ENCODE results near the gene SLC25A45.
A peak's percentile ranks its signal among the peaks of the same experiment; 100 is the strongest.
"Not testable (repeated sequence)": the region's sequence is repeated elsewhere in the genome, so short reads cannot be mapped to it uniquely, and the experiment has no call there.

Gene SLC25A45

GRCh38 chr11:65362966-65363365, 19.5 kb downstream of the SLC25A45 start:
- no peak for DNase-seq (ENCODE audit: low read depth, low spot score)

GRCh38 chr11:65362320-65362931, 20.0 kb downstream of the SLC25A45 start:
- DNase-seq (ENCODE audit: low read depth, low spot score) = no peak

DNA sequence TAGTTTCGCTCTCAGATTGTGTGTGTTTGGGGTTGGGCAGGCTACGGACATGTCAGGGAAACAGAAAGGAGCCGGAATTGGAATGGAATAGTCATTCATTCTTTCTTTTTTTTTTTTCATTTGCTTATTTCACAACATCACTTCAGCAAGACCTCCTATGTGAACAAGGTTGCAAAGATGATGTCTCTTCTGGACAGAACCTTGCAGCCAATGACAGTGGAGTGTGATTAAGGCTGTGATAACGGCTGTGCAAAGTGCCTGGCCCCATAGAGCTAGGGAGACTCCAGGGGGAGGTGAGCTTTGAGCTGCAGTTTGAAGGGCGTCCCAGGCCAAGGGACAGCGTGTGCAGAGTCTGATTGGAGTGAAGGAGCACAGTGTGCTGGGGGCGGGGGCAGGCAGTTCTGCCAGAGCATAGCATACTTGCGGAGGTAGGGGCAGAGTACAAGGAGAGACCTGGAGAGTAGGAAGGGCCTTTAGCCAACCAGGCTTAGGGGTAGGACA, 24.5 kb downstream of the SLC25A45 start:
- DNase-seq (ENCODE audit: low read depth, low spot score) = no peak

DNA sequence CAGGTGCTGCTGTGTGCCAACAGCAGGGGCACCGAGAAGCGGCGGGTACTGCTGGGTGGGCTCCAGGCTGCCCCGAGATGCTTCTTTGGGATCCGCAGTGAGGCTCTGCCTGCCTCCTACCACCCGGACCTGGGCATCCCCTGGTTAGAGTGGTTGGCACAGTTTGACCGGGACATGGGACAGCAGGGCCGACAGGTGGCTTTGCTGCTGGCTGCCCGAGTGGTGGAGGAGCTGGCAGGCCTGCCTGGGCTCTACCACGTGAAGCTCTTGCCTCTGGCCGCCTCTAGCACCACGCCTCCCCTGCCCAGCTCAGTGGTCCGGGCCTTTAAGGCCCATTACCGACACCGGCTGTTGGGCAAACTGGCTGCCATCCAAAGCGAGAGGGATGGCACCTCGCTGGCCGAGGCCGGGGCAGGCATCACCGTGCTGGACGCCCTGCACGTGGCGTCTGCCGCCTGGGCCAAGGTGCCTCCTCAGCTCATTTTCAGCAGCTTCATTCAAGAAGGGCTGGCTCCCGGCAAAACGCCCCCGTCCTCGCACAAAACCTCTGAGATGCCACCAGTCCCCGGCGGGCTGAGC, 26.0 kb downstream of the SLC25A45 start:
- no peak for DNase-seq (ENCODE audit: low read depth, low spot score)

- DNase-seq (ENCODE audit: low read depth, low spot score) = no peak
Observed at GRCh38 chr11:65355776-65356393, 26.6 kb downstream of the SLC25A45 start.

GRCh38 chr11:65355013-65355775, 27.3 kb downstream of the SLC25A45 start:
- DNase-seq (ENCODE audit: low read depth, low spot score) = no peak

DNA sequence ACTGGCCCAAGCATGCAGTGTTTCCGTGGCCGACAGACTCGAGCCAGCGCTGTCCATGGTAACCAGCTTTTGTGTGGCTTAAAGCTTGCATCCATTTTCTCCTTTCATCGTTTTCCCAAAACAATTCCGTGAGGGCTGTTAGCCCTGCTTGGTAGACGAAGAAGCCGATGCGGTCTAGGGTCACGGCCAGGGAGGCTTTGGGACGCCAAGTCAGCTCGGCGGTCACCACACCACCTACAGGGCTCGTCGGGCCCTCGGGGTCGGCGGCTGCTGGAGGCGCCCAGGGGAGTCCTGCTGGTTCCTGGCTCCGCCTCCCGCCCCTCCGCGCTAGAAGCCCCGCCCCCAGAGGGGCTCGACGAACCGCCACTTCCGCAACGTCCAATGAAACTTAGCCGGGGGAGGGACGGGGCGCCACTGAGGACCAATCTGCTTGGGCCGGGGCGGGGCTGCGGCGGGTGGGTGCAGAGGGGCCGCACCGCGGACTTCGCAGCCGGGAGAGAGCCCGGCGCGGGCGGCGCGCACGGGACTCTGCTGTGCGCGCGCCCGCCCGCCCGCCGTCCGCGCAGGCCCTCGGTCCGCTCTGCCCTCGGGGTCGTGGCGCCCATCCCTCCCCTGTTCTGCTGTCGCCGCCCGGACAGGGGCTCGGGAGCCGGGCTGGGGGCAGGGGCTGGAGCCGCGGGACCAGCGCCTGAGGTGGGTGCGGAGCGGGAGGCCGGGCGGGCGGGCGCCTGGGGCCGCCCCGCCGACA, 28.0 kb downstream of the SLC25A45 start, which contains the start of gene TIGD3:
Gene TIGD3 (plus strand): TSS at position 487 of the 748 bp plus-strand sequence. CDS start 1,058 bp downstream, outside the sequence.
- peak; percentile 69 for DNase-seq (ENCODE audit: low read depth, low spot score)

GRCh38 chr11:65353900-65354264, 28.6 kb downstream of the SLC25A45 start:
- DNase-seq (ENCODE audit: low read depth, low spot score) = no peak

- no peak for DNase-seq (ENCODE audit: low read depth, low spot score)
Observed at GRCh38 chr11:65353376-65353775, 29.1 kb downstream of the SLC25A45 start.

DNA sequence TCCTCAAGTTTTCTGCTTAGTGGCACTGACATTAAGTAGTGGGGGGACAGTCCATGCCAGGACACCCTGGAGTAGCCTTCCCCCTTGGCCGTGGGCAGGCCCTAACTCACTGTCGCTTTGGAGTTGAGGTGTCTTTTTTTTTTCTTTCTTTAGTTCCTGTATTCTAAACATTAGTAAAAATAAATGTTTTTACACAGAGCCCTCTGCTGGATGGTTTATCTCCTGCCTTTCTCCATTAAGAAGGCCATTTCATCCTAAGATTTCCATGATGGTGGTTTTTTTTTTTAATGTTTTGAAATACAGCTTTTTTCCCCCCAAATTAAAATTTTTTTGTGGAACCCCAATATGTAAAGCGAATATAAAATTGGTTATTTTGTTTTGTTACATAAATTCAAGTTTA, 29.7 kb downstream of the SLC25A45 start:
- DNase-seq (ENCODE audit: low read depth, low spot score) = no peak

DNA sequence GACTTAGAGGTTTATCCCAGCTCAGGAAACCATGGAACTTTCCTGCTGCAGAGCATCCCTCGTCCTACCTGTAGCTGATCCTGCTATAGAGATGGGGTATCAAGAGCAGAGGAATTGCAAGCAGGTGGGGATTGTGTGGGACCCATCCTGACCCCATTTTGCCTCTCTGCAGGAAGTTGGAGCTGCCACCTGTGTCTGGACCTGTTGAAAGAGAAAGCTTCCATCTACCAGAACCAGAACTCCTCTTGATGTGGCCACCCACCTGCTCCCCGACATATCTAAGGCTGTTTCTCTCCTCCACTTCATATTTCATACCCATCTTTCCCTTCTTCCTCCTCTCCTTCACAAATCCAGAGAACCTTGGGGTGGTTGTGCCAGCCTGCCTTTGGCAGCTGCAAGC, 30.9 kb downstream of the SLC25A45 start:
- DNase-seq (ENCODE audit: low read depth, low spot score) = no peak

GRCh38 chr11:65341856-65342255, 40.6 kb downstream of the SLC25A45 start:
- DNase-seq (ENCODE audit: low read depth, low spot score) = no peak

DNA sequence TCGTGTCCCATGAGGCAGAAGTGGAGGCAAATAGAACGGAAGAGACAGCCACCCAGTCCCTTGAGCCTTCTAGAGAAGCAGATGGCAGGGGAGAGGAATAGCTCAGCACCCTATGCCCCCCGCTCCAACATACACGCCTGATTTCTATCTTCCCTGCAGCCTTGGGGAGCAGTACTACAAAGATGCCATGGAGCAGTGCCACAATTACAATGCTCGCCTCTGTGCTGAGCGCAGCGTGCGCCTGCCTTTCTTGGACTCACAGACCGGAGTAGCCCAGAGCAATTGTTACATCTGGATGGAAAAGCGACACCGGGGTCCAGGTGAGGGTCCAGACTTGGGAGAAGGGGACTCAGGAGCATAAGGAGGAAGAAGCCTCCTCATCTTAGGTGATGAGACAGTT, 42.2 kb downstream of the SLC25A45 start:
- no peak for DNase-seq (ENCODE audit: low read depth, low spot score)

DNA sequence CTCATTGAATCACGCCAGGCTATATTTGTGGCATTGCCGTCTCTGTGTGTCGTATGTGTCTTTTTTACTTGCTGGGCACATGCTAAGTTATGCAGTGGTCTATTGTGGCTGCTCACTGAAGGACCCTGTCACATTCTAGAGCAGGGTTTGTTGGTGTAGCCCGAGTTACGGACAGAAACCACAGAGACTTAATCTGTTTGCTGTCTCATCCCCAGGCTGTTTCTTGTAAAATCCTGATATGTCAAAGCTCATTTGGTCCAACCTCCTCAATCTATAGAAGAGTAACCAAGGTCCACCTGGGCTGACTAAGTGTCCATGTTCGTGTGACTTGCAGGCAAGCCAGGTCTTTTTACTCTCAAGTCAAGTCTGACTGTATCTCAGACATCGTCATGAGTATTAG, 43.8 kb downstream of the SLC25A45 start:
- no peak for DNase-seq (ENCODE audit: low read depth, low spot score)

- no peak for DNase-seq (ENCODE audit: low read depth, low spot score)
Observed at GRCh38 chr11:65334696-65335295, 47.6 kb downstream of the SLC25A45 start.

- not testable (repeated sequence) for DNase-seq (ENCODE audit: low read depth, low spot score)
Observed at GRCh38 chr11:65332591-65332990, 49.9 kb downstream of the SLC25A45 start.

GRCh38 chr11:65330544-65330943, 51.9 kb downstream of the SLC25A45 start:
- no peak for DNase-seq (ENCODE audit: low read depth, low spot score)

DNA sequence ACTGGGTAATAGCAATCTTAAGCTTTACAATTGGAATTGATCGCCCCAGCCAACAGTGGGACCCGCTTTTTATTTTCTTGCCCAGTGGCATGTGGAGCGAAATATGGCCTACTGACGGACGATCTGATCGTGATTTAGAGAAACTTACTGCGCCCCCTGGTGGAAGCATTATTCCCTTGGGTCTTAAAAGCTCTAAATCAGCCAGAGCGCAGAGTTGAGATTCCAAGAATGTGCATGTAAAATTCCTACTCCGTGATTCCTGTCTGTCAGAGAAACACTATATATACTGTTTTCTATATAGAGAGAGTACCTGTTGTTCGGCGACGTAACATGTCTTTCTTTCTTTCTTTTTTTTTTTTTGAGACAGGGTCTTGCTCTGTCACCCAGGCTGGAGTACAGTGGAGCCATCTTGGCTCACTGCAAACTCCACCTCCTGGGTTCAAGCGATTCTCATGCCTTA, 52.5 kb downstream of the SLC25A45 start:
- peak; percentile 78 for DNase-seq (ENCODE audit: low read depth, low spot score)

DNA sequence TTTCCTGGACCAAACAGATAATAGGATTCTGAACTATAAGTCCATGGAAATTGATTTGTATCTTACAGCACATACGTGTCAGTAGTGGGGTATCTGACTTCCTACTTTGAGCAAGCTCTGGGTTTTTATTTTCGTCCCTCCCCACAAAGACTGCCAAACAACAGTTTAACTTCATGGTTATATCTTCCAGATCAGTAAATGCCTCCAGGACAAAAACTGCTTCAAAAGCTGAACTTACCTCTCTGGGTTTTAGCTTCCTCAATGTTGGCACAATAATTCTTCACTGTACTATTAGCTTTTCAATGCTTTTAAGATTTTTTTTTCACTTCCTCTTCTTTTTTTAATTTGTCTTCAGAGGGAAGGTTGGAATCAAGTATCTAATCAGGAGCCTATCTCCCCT, 53.0 kb downstream of the SLC25A45 start:
- no peak for DNase-seq (ENCODE audit: low read depth, low spot score)

GRCh38 chr11:65327021-65327420, 55.4 kb downstream of the SLC25A45 start:
- no peak for DNase-seq (ENCODE audit: low read depth, low spot score)

GRCh38 chr11:65325435-65325834, 57.0 kb downstream of the SLC25A45 start:
- DNase-seq (ENCODE audit: low read depth, low spot score) = no peak

Measured in iPS DF 19.7 (cell line).